Neural cell (in vitro differentiated cells): ENCODE measurements around the gene ZNF787. TPM values are rescaled to one million over a fixed set of nuclear protein-coding genes. Genes with fewer than 3 reads are reported as not detected.

Source experiments
- H2AFZ ChIP-seq: fragments of 200-600, 300-800 bp; sonication (generic), shearing (Covaris generic); 2 replicates; pipeline ENCODE4 v1.6.0; 2014; ENCODE audit warnings: low read depth, mild to moderate bottlenecking, antibody characterized with exemption, low read length, moderate library complexity
- H3F3A ChIP-seq: fragments of 200-600 bp; shearing (Covaris generic); 2 replicates; pipeline ENCODE4 v1.6.1; 2016; ENCODE audit warnings: mild to moderate bottlenecking, moderate library complexity, mixed read lengths, antibody characterized with exemption, low read length; ENCODE audit not compliant: insufficient read depth, poor library complexity, severe bottlenecking
- H3K27ac ChIP-seq: fragments of 200-600, 300-800 bp; sonication (generic), shearing (Covaris generic); 2 replicates; pipeline ENCODE4 v1.5.1; 2014; ENCODE audit warnings: mild to moderate bottlenecking, low read length, moderate library complexity
- H3K27me3 ChIP-seq: fragments of 300-800, 200-600 bp; sonication (generic), shearing (Covaris generic); 2 replicates; pipeline ENCODE4 v1.6.0; 2014; ENCODE audit warnings: mild to moderate bottlenecking, low read depth, low read length, moderate library complexity; ENCODE audit not compliant: insufficient read depth
- H3K36me3 ChIP-seq: fragments of 300-800, 200-600 bp; sonication (generic), shearing (Covaris generic); 2 replicates; pipeline ENCODE4 v1.5.1; 2014; ENCODE audit warnings: mild to moderate bottlenecking, antibody characterized with exemption, low read length, moderate library complexity; ENCODE audit not compliant: insufficient read depth
- H3K4me2 ChIP-seq: fragments of 300-800, 200-600 bp; sonication (generic), shearing (Covaris generic); 2 replicates; pipeline ENCODE4 v1.6.0; 2014; ENCODE audit warnings: mild to moderate bottlenecking, low read length
- H3K4me3 ChIP-seq: fragments of 300-800, 200-600 bp; sonication (generic), shearing (Covaris generic); 2 replicates; pipeline ENCODE4 v1.5.1; 2014; ENCODE audit warnings: mild to moderate bottlenecking, low read length, moderate library complexity
- H3K79me2 ChIP-seq: fragments of 200-600 bp; shearing (Covaris generic); replicated peaks from 2 replicates; pipeline ENCODE4 v1.6.0; 2014; ENCODE audit warnings: mild to moderate bottlenecking, low read length, moderate library complexity; ENCODE audit not compliant: insufficient read depth
- H3K9ac ChIP-seq: fragments of 300-800, 200-600 bp; sonication (generic), shearing (Covaris generic); 2 replicates; pipeline ENCODE4 v1.6.1; 2016; ENCODE audit warnings: mild to moderate bottlenecking, low read length, mixed read lengths
- H3K9me2 ChIP-seq: fragments of 200-600 bp; shearing (Covaris generic); 2 replicates; pipeline ENCODE4 v1.6.1; 2016; ENCODE audit warnings: mild to moderate bottlenecking, low read length, mixed read lengths; ENCODE audit not compliant: insufficient read depth
- H3K9me3 ChIP-seq: fragments of 200-600, 300-800 bp; sonication (generic), shearing (Covaris generic); 2 replicates; pipeline ENCODE4 v1.6.1; 2016; ENCODE audit warnings: mild to moderate bottlenecking, mixed run types, low read length, moderate library complexity, mixed read lengths
- H4K20me1 ChIP-seq: fragments of 200-600 bp; shearing (Covaris generic); 2 replicates; pipeline ENCODE4 v1.6.1; 2016; ENCODE audit warnings: mild to moderate bottlenecking, mixed run types; ENCODE audit not compliant: insufficient read depth
- EP300 ChIP-seq: fragments of 450-650 bp; conservative IDR thresholded peaks from 2 replicates; pipeline ENCODE4 v1.6.1; 2014; ENCODE audit warnings: antibody characterized with exemption, mild to moderate bottlenecking, moderate library complexity; ENCODE audit not compliant: poor library complexity, severe bottlenecking
- EZH2 ChIP-seq: fragments of 200-600, 300-800 bp; shearing (Covaris generic), sonication (generic); IDR thresholded peaks from 2 replicates; pipeline ENCODE4 v1.6.1; 2014; ENCODE audit warnings: antibody characterized with exemption, low read length, borderline replicate concordance, mild to moderate bottlenecking; ENCODE audit not compliant: insufficient read depth, poor library complexity, severe bottlenecking
- MXI1 ChIP-seq: fragments of 450-650 bp; conservative IDR thresholded peaks from 2 replicates; pipeline ENCODE4 v1.6.1; 2014; ENCODE audit warnings: antibody characterized with exemption, mild to moderate bottlenecking; ENCODE audit not compliant: poor library complexity, severe bottlenecking
- POLR2AphosphoS5 ChIP-seq: IDR thresholded peaks from 2 replicates; pipeline ENCODE4 v1.6.1; 2012
- RAD21 ChIP-seq: fragments of 450-650 bp; conservative IDR thresholded peaks from 2 replicates; pipeline ENCODE4 v1.6.1; 2014; ENCODE audit warnings: antibody characterized with exemption, mild to moderate bottlenecking, moderate library complexity
- SMC3 ChIP-seq: fragments of 450-650 bp; conservative IDR thresholded peaks from 2 replicates; pipeline ENCODE4 v1.6.1; 2014; ENCODE audit warnings: antibody characterized with exemption, mild to moderate bottlenecking, moderate library complexity; ENCODE audit not compliant: poor library complexity
- TAF1 ChIP-seq: IDR thresholded peaks from 2 replicates; pipeline ENCODE4 v1.6.1; 2012; ENCODE audit warnings: low read depth
- polyA plus RNA-seq: library from polyadenylated mRNA; depleted of rRNA; stranded (reverse); fragments of >200 nt; gene quantifications from 2 replicates; pipeline ENCODE4 v1.2.3, GENCODE V29; 2014
- TF ChIP-seq, protein P1 (sequence below): IDR thresholded peaks from 2 replicates; pipeline ENCODE4 v1.6.1; 2012; ENCODE audit warnings: borderline replicate concordance
- TF ChIP-seq, protein P2 (sequence below): fragments of 450-650 bp; IDR thresholded peaks from 2 replicates; pipeline ENCODE4 v1.5.1; 2014; ENCODE audit warnings: antibody characterized with exemption, mild to moderate bottlenecking, moderate library complexity; ENCODE audit not compliant: poor library complexity, severe bottlenecking

Gene ZNF787
- polyA plus RNA-seq, 1 donor from 2014 or later: 11.4 TPM

- no peaks in the 10 kb centered on the region for H4K20me1 ChIP-seq
- H3K9me3 ChIP-seq: no peaks in the 10 kb centered on the region
- H2AFZ ChIP-seq: no peak overlapping the region
- H3K4me3 ChIP-seq: no peak overlapping the region
- no peaks in the 10 kb centered on the region for H3K27me3 ChIP-seq
- TF ChIP-seq, protein P1, sequence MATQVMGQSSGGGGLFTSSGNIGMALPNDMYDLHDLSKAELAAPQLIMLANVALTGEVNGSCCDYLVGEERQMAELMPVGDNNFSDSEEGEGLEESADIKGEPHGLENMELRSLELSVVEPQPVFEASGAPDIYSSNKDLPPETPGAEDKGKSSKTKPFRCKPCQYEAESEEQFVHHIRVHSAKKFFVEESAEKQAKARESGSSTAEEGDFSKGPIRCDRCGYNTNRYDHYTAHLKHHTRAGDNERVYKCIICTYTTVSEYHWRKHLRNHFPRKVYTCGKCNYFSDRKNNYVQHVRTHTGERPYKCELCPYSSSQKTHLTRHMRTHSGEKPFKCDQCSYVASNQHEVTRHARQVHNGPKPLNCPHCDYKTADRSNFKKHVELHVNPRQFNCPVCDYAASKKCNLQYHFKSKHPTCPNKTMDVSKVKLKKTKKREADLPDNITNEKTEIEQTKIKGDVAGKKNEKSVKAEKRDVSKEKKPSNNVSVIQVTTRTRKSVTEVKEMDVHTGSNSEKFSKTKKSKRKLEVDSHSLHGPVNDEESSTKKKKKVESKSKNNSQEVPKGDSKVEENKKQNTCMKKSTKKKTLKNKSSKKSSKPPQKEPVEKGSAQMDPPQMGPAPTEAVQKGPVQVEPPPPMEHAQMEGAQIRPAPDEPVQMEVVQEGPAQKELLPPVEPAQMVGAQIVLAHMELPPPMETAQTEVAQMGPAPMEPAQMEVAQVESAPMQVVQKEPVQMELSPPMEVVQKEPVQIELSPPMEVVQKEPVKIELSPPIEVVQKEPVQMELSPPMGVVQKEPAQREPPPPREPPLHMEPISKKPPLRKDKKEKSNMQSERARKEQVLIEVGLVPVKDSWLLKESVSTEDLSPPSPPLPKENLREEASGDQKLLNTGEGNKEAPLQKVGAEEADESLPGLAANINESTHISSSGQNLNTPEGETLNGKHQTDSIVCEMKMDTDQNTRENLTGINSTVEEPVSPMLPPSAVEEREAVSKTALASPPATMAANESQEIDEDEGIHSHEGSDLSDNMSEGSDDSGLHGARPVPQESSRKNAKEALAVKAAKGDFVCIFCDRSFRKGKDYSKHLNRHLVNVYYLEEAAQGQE: no peak
- TF ChIP-seq POLR2AphosphoS5 (no peak), EP300 (no peak), RAD21 (no peak), TAF1 (no peak), EZH2 (no peak), MXI1 (no peak), SMC3 (no peak)
- TF ChIP-seq, protein P2, sequence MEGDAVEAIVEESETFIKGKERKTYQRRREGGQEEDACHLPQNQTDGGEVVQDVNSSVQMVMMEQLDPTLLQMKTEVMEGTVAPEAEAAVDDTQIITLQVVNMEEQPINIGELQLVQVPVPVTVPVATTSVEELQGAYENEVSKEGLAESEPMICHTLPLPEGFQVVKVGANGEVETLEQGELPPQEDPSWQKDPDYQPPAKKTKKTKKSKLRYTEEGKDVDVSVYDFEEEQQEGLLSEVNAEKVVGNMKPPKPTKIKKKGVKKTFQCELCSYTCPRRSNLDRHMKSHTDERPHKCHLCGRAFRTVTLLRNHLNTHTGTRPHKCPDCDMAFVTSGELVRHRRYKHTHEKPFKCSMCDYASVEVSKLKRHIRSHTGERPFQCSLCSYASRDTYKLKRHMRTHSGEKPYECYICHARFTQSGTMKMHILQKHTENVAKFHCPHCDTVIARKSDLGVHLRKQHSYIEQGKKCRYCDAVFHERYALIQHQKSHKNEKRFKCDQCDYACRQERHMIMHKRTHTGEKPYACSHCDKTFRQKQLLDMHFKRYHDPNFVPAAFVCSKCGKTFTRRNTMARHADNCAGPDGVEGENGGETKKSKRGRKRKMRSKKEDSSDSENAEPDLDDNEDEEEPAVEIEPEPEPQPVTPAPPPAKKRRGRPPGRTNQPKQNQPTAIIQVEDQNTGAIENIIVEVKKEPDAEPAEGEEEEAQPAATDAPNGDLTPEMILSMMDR: no peak
- no peaks in the 10 kb centered on the region for H3K36me3 ChIP-seq
- H3K9ac ChIP-seq: no peak overlapping the region
- H3K27ac ChIP-seq: no peak overlapping the region
- no peaks in the 10 kb centered on the region for H3F3A ChIP-seq
- H3K79me2 ChIP-seq: peaks cover 10% of the 10 kb centered on the region
- H3K9me2 ChIP-seq: no peaks in the 10 kb centered on the region
- H3K4me2 ChIP-seq: no peak overlapping the region
Observed at GRCh38 chr19:56124578-56124977, 3.5 kb upstream of the ZNF787 start.

- H3K4me3 ChIP-seq: no peak overlapping the region
- no peak overlapping the region for H3K4me2 ChIP-seq
- H3K36me3 ChIP-seq: no peaks in the 10 kb centered on the region
- no peaks in the 10 kb centered on the region for H3F3A ChIP-seq
- no peaks in the 10 kb centered on the region for H3K9me2 ChIP-seq
- peaks cover 19% of the 10 kb centered on the region for H3K79me2 ChIP-seq
- H3K9me3 ChIP-seq: no peaks in the 10 kb centered on the region
- no peaks in the 10 kb centered on the region for H3K27me3 ChIP-seq
- no peak for TF ChIP-seq EZH2
- TF ChIP-seq SMC3: no peak
- no peak for TF ChIP-seq RAD21
- TF ChIP-seq POLR2AphosphoS5: no peak
- no peak for TF ChIP-seq EP300
- TF ChIP-seq, protein P2: no peak
- no peak for TF ChIP-seq TAF1
- no peak for TF ChIP-seq MXI1
- TF ChIP-seq, protein P1: no peak
- no peak overlapping the region for H2AFZ ChIP-seq
- H3K9ac ChIP-seq: no peak overlapping the region
- H3K27ac ChIP-seq: no peak overlapping the region
- no peaks in the 10 kb centered on the region for H4K20me1 ChIP-seq
Observed at GRCh38 chr19:56123266-56123891, 2.3 kb upstream of the ZNF787 start.
